Measurements from ENCODE around the gene OPCML. TPM values are rescaled to one million over a fixed set of nuclear protein-coding genes. Genes with fewer than 3 reads are reported as not detected.

Gene OPCML
- total RNA-seq, 1 experiment from 2014 or later: not detected

- H3K9me3 Mint-ChIP-seq (ENCODE audit: unreplicated experiment): peaks cover 58% of the 10 kb centered on the region
- H3K4me1 Mint-ChIP-seq (ENCODE audit: low read depth, unreplicated experiment): no peaks in the 10 kb centered on the region
- H3K4me3 Mint-ChIP-seq (ENCODE audit: unreplicated experiment): no peak overlapping the region
- ChIA-PET CTCF (no interaction called here), POLR2A (no interaction called here)
- no peak for DNase-seq
- Histone ChIP-seq H3K4me1 (no peaks in the 10 kb centered on the region), H3K36me3 (ENCODE audit: control insufficient read depth, insufficient read depth, low read length) (no peaks in the 10 kb centered on the region), H3K9me3 (no peaks in the 10 kb centered on the region; the same call in 1 of the 2 replicates), H3K4me3 (ENCODE audit: low read depth, low read length) (no peak overlapping the region), H3K27me3 (replicated peaks; ENCODE audit: control insufficient read depth, insufficient read depth, low read length) (no peaks in the 10 kb centered on the region)
- intact Hi-C loops (cut with micrococcal nuclease; ENCODE audit: unreplicated experiment): no loop called here
- no TSS peak for BruUV-seq (replicated peaks)
- TF ChIP-seq CTCF (IDR thresholded peaks at IDR 0.05; ENCODE audit: insufficient read depth in 1 of 2, low read depth in 1 of 2, low read length in 1 of 2, severe bottlenecking in 1 of 2, unreplicated experiment in 1 of 2): no peak
- no peak overlapping the region for H3K27ac Mint-ChIP-seq (ENCODE audit: unreplicated experiment)
- no peaks in the 10 kb centered on the region for H3K36me3 Mint-ChIP-seq (ENCODE audit: insufficient read depth, unreplicated experiment)
- no peaks in the 10 kb centered on the region for H3K27me3 Mint-ChIP-seq (ENCODE audit: insufficient read depth, unreplicated experiment)
Measured at GRCh38 chr11:132555617-132556016, 976.7 kb downstream of the OPCML start.

- intact Hi-C loops (cut with micrococcal nuclease; ENCODE audit: unreplicated experiment): no loop called here
- POLR2A ChIA-PET: no interaction called here
Measured at GRCh38 chr11:132551016-132551415, 981.3 kb downstream of the OPCML start.

GRCh38 chr11:132549561-132549960 lies 982.7 kb downstream of the OPCML start:
- Mint-ChIP-seq H3K27me3 (ENCODE audit: insufficient read depth, unreplicated experiment) (no peaks in the 10 kb centered on the region), H3K36me3 (ENCODE audit: insufficient read depth, unreplicated experiment) (no peaks in the 10 kb centered on the region), H3K27ac (ENCODE audit: unreplicated experiment) (no peak overlapping the region), H3K4me1 (ENCODE audit: low read depth, unreplicated experiment) (no peaks in the 10 kb centered on the region), H3K9me3 (ENCODE audit: unreplicated experiment) (peaks cover 56% of the 10 kb centered on the region), H3K4me3 (ENCODE audit: unreplicated experiment) (no peak overlapping the region)
- ChIA-PET CTCF (no interaction called here), POLR2A (no interaction called here)
- Histone ChIP-seq H3K27me3 (replicated peaks; ENCODE audit: control insufficient read depth, insufficient read depth, low read length) (no peaks in the 10 kb centered on the region), H3K4me3 (ENCODE audit: low read depth, low read length) (no peak overlapping the region), H3K4me1 (no peaks in the 10 kb centered on the region), H3K9me3 (no peaks in the 10 kb centered on the region; the same call in 1 of the 2 replicates), H3K36me3 (ENCODE audit: control insufficient read depth, insufficient read depth, low read length) (no peaks in the 10 kb centered on the region)
- TF ChIP-seq CTCF (IDR thresholded peaks at IDR 0.05; ENCODE audit: insufficient read depth in 1 of 2, low read depth in 1 of 2, low read length in 1 of 2, severe bottlenecking in 1 of 2, unreplicated experiment in 1 of 2): no peak
- DNase-seq: no peak
- intact Hi-C loops (cut with micrococcal nuclease; ENCODE audit: unreplicated experiment): no loop called here
- no TSS peak for BruUV-seq (replicated peaks)

More at GRCh38 chr11:132551016-132551415, 981.3 kb downstream of the OPCML start:
- H3K4me1 ChIP-seq: no peaks in the 10 kb centered on the region
- no peak overlapping the region for H3K27ac Mint-ChIP-seq (ENCODE audit: unreplicated experiment)
- H3K27me3 ChIP-seq (replicated peaks; ENCODE audit: control insufficient read depth, insufficient read depth, low read length): no peaks in the 10 kb centered on the region
- no TSS peak for BruUV-seq (replicated peaks)
- no peak overlapping the region for H3K4me3 Mint-ChIP-seq (ENCODE audit: unreplicated experiment)
- no peaks in the 10 kb centered on the region for H3K36me3 Mint-ChIP-seq (ENCODE audit: insufficient read depth, unreplicated experiment)
- CTCF ChIA-PET: no interaction called here
- DNase-seq: no peak
- no peaks in the 10 kb centered on the region for H3K27me3 Mint-ChIP-seq (ENCODE audit: insufficient read depth, unreplicated experiment)
- H3K4me3 ChIP-seq (ENCODE audit: low read depth, low read length): no peak overlapping the region
- H3K9me3 Mint-ChIP-seq (ENCODE audit: unreplicated experiment): peaks cover 65% of the 10 kb centered on the region
- H3K9me3 ChIP-seq: no peaks in the 10 kb centered on the region; the same call in 1 of the 2 replicates
- no peak for TF ChIP-seq CTCF (IDR thresholded peaks at IDR 0.05; ENCODE audit: insufficient read depth in 1 of 2, low read depth in 1 of 2, low read length in 1 of 2, severe bottlenecking in 1 of 2, unreplicated experiment in 1 of 2)
- no peaks in the 10 kb centered on the region for H3K36me3 ChIP-seq (ENCODE audit: control insufficient read depth, insufficient read depth, low read length)
- H3K4me1 Mint-ChIP-seq (ENCODE audit: low read depth, unreplicated experiment): no peaks in the 10 kb centered on the region
